HG02678 (cell line): ENCODE results near the gene CNIH3.
"Not testable (repeated sequence)": the region's sequence is repeated elsewhere in the genome, so short reads cannot be mapped to it uniquely, and the experiment has no call there.

Source experiments
- ATAC-seq: cut with Tn5 transposase; IDR thresholded peaks from one replicate; pipeline ENCODE4 v1.9.1; 2021; ENCODE audit warnings: mild to moderate bottlenecking, moderate library complexity; ENCODE audit not compliant: unreplicated experiment

Gene CNIH3

GRCh38 chr1:224684979-224685425, 68.9 kb downstream of the CNIH3 start:
- ATAC-seq = no peak

GRCh38 chr1:224686140-224686539, 70.0 kb downstream of the CNIH3 start:
- ATAC-seq = not testable (repeated sequence)

- no peak for ATAC-seq
Measured at GRCh38 chr1:224687465-224687864, 71.3 kb downstream of the CNIH3 start.

GRCh38 chr1:224689374-224689773, 73.3 kb downstream of the CNIH3 start:
- no peak for ATAC-seq

- ATAC-seq = no peak
Measured at GRCh38 chr1:224690576-224690975, 74.5 kb downstream of the CNIH3 start.

GRCh38 chr1:224691148-224691925, 75.2 kb downstream of the CNIH3 start:
- no peak for ATAC-seq

- ATAC-seq = no peak
Measured at GRCh38 chr1:224694969-224695368, 78.9 kb downstream of the CNIH3 start.

GRCh38 chr1:224696021-224696420, 79.9 kb downstream of the CNIH3 start:
- ATAC-seq = no peak

- no peak for ATAC-seq
Measured at GRCh38 chr1:224696891-224697765, 81.0 kb downstream of the CNIH3 start.

- no peak for ATAC-seq
Measured at GRCh38 chr1:224698015-224698451, 81.9 kb downstream of the CNIH3 start.

- peak; percentile 69 for ATAC-seq
Measured at GRCh38 chr1:224700918-224701531, 84.9 kb downstream of the CNIH3 start.

- no peak for ATAC-seq
Measured at GRCh38 chr1:224703702-224704101, 87.6 kb downstream of the CNIH3 start.

GRCh38 chr1:224704107-224704735, 88.1 kb downstream of the CNIH3 start:
- no peak for ATAC-seq

- no peak for ATAC-seq
Measured at GRCh38 chr1:224705578-224705977, 89.5 kb downstream of the CNIH3 start.

- ATAC-seq = no peak
Measured at GRCh38 chr1:224707843-224708725, 92.0 kb downstream of the CNIH3 start.

- ATAC-seq = no peak
Measured at GRCh38 chr1:224710196-224710595, 94.1 kb downstream of the CNIH3 start.

GRCh38 chr1:224711231-224711756, 95.2 kb downstream of the CNIH3 start:
- ATAC-seq = not testable (repeated sequence)

- ATAC-seq = no peak
Measured at GRCh38 chr1:224711876-224712275, 95.8 kb downstream of the CNIH3 start.

- no peak for ATAC-seq
Measured at GRCh38 chr1:224713228-224713627, 97.1 kb downstream of the CNIH3 start.

- ATAC-seq = no peak
Measured at GRCh38 chr1:224714553-224714952, 98.4 kb downstream of the CNIH3 start.
